SU-DHL-6 (cell line): ENCODE results near the gene FUOM.

ENCODE experiments used
- H2AFZ ChIP-seq: fragments of 200-600 bp; sonication (generic); 2 replicates; pipeline ENCODE4 v1.6.1; 2014; ENCODE audit warnings: low read depth, mild to moderate bottlenecking, moderate library complexity, mixed read lengths, antibody characterized with exemption, low read length; ENCODE audit not compliant: severe bottlenecking
- H3F3A ChIP-seq: fragments of 200-600 bp; shearing (Covaris generic); 2 replicates; pipeline ENCODE4 v1.6.0; 2016; ENCODE audit warnings: antibody characterized with exemption, mild to moderate bottlenecking; ENCODE audit not compliant: insufficient read depth
- H3K27ac ChIP-seq: fragments of 200-600 bp; sonication (generic); 2 replicates; pipeline ENCODE4 v1.5.1; 2016; ENCODE audit warnings: low read depth, mild to moderate bottlenecking, low read length, moderate library complexity, mixed read lengths
- H3K27me3 ChIP-seq: fragments of 200-600 bp; sonication (generic), shearing (Covaris generic); 2 replicates; pipeline ENCODE4 v1.6.0; 2014; ENCODE audit warnings: mild to moderate bottlenecking, low read length
- H3K36me3 ChIP-seq: fragments of 200-600 bp; sonication (generic); 2 replicates; pipeline ENCODE4 v1.6.1; 2014; ENCODE audit warnings: mild to moderate bottlenecking, low read length, mixed read lengths
- H3K4me2 ChIP-seq: fragments of 300-600, 200-600 bp; shearing (Covaris generic), sonication (generic); 2 replicates; pipeline ENCODE4 v1.6.0; 2014; ENCODE audit warnings: low read length, low read depth, mild to moderate bottlenecking; ENCODE audit not compliant: poor library complexity, severe bottlenecking
- H3K4me3 ChIP-seq: fragments of 200-600 bp; sonication (generic); 2 replicates; pipeline ENCODE4 v1.5.1; 2014; ENCODE audit warnings: antibody characterized with exemption, low read length, mild to moderate bottlenecking, mixed read lengths; ENCODE audit not compliant: insufficient read depth, poor library complexity, severe bottlenecking
- H3K79me2 ChIP-seq: fragments of 200-600 bp; sonication (generic); 2 replicates; pipeline ENCODE4 v1.6.1; 2014; ENCODE audit warnings: mild to moderate bottlenecking, low read length, moderate library complexity; ENCODE audit not compliant: insufficient read depth
- H3K9ac ChIP-seq: fragments of 200-600 bp; sonication (generic); 2 replicates; pipeline ENCODE4 v1.7.0; 2014; ENCODE audit warnings: mild to moderate bottlenecking, low read length
- H3K9me2 ChIP-seq: fragments of 200-600 bp; sonication (generic); replicated peaks from 2 replicates; pipeline ENCODE4 v1.6.1; 2014; ENCODE audit warnings: low read length; ENCODE audit not compliant: insufficient read depth
- H3K9me3 ChIP-seq: fragments of 200-600 bp; sonication (generic); 2 replicates; pipeline ENCODE4 v1.6.1; 2014; ENCODE audit warnings: low read length, mixed read lengths; ENCODE audit not compliant: insufficient read depth
- H4K20me1 ChIP-seq: fragments of 200-600 bp; sonication (generic); 2 replicates; pipeline ENCODE4 v1.6.1; 2014; ENCODE audit warnings: low read depth, mild to moderate bottlenecking, antibody characterized with exemption, low read length, moderate library complexity, mixed read lengths
- EZH2phosphoT487 ChIP-seq: fragments of 200-600 bp; sonication (generic), shearing (Covaris generic); conservative IDR thresholded peaks from 2 replicates; pipeline ENCODE4 v1.6.1; 2018; ENCODE audit warnings: mild to moderate bottlenecking, antibody characterized with exemption, low read length, moderate library complexity, mixed read lengths
- TF ChIP-seq, protein P1 (sequence below): fragments of 200-600 bp; sonication (generic); IDR thresholded peaks from one replicate; pipeline ENCODE4 v1.5.1; 2017; ENCODE audit warnings: antibody characterized with exemption, mild to moderate bottlenecking, low read length, moderate library complexity; ENCODE audit not compliant: insufficient read depth, poor library complexity, severe bottlenecking

The FUOM gene

DNA sequence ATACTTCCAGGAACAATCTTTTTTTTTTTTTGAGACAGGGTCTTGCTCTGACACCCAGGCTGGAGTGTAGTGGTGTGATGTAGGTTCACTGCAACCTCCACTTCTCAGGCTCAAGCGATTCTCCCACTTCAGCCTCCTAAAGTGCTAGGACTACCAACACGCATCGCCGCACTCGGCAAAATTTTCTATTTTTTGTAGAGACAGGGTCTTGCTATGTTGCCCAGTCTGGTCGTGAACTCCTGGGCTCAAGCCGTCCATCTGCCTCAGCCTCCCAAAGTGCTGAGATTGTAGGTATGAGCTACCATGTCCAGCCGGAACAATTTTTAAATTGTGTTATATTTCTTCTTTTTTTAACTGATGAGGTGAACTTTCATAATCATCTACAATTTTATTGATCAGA, 47.0 kb downstream of the FUOM start:
- H3K27ac ChIP-seq = no peak overlapping the region
- H3K79me2 ChIP-seq = peaks cover 25% of the 10 kb centered on the region
- no peaks in the 10 kb centered on the region for H3K27me3 ChIP-seq
- no peaks in the 10 kb centered on the region for H3K9me3 ChIP-seq
- no peak overlapping the region for H3K4me2 ChIP-seq
- no peak overlapping the region for H3K4me3 ChIP-seq
- no peaks in the 10 kb centered on the region for H3K9me2 ChIP-seq
- H4K20me1 ChIP-seq = no peaks in the 10 kb centered on the region
- peaks cover 4% of the 10 kb centered on the region; the same call in 1 of the 2 replicates for H3K36me3 ChIP-seq
- H3K9ac ChIP-seq = no peak overlapping the region
- no peak for TF ChIP-seq EZH2phosphoT487
- TF ChIP-seq, protein P1, sequence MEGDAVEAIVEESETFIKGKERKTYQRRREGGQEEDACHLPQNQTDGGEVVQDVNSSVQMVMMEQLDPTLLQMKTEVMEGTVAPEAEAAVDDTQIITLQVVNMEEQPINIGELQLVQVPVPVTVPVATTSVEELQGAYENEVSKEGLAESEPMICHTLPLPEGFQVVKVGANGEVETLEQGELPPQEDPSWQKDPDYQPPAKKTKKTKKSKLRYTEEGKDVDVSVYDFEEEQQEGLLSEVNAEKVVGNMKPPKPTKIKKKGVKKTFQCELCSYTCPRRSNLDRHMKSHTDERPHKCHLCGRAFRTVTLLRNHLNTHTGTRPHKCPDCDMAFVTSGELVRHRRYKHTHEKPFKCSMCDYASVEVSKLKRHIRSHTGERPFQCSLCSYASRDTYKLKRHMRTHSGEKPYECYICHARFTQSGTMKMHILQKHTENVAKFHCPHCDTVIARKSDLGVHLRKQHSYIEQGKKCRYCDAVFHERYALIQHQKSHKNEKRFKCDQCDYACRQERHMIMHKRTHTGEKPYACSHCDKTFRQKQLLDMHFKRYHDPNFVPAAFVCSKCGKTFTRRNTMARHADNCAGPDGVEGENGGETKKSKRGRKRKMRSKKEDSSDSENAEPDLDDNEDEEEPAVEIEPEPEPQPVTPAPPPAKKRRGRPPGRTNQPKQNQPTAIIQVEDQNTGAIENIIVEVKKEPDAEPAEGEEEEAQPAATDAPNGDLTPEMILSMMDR = no peak
- no peak overlapping the region for H2AFZ ChIP-seq
- H3F3A ChIP-seq = peaks cover 5% of the 10 kb centered on the region; the same call in 1 of the 2 replicates

DNA sequence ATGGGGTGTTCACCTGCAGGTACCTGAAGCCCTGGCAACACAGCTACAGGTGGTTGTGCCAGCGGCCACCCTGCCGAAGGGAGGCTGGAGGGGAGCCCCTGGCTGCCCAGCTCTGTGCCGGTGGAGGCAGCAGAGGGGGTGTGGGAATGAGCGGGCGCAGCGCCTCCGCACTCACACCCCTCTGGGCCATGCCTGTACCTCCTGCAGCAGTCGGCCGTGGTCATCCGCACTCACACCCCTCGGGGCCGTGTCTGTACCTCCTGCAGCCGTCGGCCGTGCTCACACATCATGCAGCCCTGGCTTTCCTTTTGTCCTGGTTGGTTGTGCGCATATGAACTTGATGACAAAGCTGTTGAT, 47.4 kb downstream of the FUOM start:
- Histone ChIP-seq H3K27me3 (no peaks in the 10 kb centered on the region), H3K4me3 (no peak overlapping the region), H3K27ac (no peak overlapping the region), H4K20me1 (no peaks in the 10 kb centered on the region), H2AFZ (no peak overlapping the region), H3K79me2 (peaks cover 29% of the 10 kb centered on the region), H3K9me2 (no peaks in the 10 kb centered on the region), H3K9me3 (no peaks in the 10 kb centered on the region), H3K9ac (no peak overlapping the region), H3K4me2 (no peak overlapping the region), H3K36me3 (peaks cover 4% of the 10 kb centered on the region; the same call in 1 of the 2 replicates), H3F3A (peaks cover 5% of the 10 kb centered on the region; the same call in 1 of the 2 replicates)
- TF ChIP-seq, protein P1 = no peak
- TF ChIP-seq EZH2phosphoT487 = no peak

GRCh38 chr10:133309720-133310398, 48.0 kb downstream of the FUOM start:
- no peak overlapping the region for H3K4me2 ChIP-seq
- no peak overlapping the region for H3K4me3 ChIP-seq
- H3K27me3 ChIP-seq = no peaks in the 10 kb centered on the region
- H3K79me2 ChIP-seq = peaks cover 29% of the 10 kb centered on the region
- no peak overlapping the region for H2AFZ ChIP-seq
- H3K9me3 ChIP-seq = no peaks in the 10 kb centered on the region
- no peak overlapping the region for H3K27ac ChIP-seq
- no peaks in the 10 kb centered on the region for H4K20me1 ChIP-seq
- no peaks in the 10 kb centered on the region for H3K9me2 ChIP-seq
- peaks cover 5% of the 10 kb centered on the region; the same call in 1 of the 2 replicates for H3F3A ChIP-seq
- peaks cover 4% of the 10 kb centered on the region; the same call in 1 of the 2 replicates for H3K36me3 ChIP-seq
- TF ChIP-seq EZH2phosphoT487 = no peak
- TF ChIP-seq, protein P1 = no peak
- no peak overlapping the region for H3K9ac ChIP-seq
